HG02623 (cell line): Measurements from ENCODE around the gene PDCD2L.
"Not testable (repeated sequence)": the region's sequence is repeated elsewhere in the genome, so short reads cannot be mapped to it uniquely, and the experiment has no call there.

Experiments
- ATAC-seq: cut with Tn5 transposase; IDR thresholded peaks from one replicate; pipeline ENCODE4 v1.9.1; 2021; ENCODE audit warnings: moderate library complexity; ENCODE audit not compliant: unreplicated experiment

PDCD2L gene

DNA sequence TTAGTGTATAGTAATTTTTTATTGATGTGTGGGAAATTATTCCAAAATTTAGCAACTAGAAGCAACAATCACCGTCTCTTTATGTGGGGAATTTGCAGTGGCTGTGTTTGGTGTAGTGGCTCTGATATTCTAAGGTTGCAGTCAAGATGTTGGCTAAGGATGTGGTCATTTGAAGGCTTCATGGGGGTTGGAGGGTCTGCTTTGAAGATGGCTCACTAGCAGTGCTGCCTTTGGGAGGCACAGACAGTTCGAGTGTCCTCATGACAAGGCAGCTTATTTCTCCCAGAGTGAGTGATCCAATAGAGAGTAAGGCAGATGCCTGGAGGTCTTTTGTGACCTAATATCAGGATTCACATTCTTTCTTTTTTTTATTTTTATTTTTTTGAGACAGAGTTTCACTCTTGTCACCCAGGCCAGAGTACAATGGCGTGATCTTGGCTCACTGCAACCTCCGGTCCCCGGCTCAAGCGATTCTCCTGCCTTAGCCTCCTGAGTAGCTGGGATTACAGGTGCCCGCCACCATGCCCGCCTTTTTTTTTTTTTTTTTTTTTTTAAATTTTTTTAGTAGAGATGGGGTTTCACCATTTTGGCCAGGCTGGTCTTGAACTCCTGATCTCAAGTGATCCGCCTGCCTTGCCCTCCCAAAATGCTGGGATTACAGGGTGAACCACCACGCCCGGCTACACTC is 30.5 kb upstream of the PDCD2L start:
- ATAC-seq = no peak

DNA sequence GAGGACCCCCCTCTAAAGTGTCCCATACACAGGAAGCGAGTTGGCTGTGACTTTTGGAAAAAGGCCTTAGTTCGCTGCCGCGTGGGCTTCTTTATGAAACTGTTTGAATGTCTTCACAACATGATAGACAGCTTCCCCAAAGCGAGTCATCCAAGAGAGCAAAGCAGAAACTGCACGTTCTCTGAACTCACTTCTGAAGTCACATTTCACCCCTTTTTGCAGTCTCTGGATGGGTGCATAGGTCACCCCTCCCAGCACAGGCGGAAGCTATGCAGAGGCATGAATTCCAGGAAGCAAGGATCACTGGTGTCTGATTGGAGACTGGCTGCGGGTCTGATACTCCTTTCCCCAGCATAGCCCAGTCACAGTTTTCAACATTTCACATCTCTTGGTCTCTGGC is 28.6 kb upstream of the PDCD2L start:
- ATAC-seq = no peak

DNA sequence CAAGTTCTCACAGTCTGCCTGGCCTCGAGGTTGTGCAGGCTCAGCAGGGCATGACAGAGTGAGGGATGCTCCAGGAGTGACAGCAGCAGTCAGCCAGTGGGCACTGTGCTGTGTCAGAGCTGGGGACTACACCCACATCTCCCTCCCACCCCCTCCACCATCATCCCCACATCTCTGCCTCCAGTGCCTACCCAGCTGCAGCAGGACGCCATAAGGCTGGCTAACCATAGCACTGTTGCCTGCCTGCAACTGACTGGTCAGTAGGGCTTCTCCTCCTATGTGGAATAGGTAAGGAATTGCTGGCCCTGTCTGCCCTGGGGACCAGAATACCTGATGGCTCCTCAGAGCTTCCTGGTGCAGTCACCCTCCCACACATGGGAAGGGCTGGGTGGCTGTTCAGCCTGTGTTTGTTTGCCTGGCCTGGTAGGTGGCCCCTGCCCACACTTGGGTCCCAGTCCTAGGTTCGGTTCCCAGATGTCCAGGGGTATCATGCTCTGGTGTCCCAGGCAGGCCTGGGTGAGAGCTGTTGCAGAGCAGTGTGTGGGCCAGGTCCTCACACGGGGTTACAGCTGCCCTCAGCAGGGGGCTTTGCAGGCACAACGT is 23.5 kb upstream of the PDCD2L start:
- ATAC-seq = no peak

DNA sequence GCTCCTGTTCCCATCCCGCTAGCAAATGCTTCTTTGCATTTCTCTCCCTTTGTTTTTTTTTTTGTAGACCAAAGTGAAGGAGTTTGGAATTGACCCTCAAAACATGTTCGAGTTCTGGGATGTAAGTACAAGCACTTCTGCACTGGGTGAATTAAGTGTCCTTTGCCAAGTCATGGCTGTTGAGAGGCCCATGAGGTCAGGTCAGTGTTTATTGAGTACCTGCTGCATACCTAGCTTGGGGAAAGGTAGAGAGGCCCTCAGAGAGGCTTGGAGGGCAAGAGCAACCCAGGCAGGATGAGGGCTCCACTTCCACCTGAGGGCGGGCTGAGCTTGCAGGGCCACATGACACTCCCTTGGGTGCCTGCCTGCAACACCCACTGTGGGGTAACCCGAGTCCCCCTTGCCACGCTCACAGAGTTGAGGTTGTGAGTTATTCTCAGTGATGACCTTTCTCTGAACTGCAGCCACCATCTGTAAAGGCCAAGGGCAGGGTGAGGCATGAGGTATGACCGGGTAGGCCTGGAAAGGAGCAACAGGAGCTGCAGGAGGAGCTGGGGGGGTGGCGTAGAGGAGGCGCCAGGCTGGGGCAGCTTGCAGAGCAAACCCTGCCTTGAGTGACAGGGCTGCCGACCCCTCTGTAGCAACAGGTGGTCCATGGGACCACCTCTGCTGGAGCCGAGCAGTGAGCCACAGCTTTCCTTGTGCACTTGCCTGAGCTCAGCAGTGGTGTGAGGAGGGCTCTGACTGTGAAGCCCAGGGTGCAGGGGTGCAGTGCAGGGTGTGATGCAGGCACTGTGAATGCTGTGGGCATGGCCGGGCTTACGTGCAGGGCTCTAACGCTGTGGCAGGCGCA is 22.6 kb upstream of the PDCD2L start:
- no peak for ATAC-seq

DNA sequence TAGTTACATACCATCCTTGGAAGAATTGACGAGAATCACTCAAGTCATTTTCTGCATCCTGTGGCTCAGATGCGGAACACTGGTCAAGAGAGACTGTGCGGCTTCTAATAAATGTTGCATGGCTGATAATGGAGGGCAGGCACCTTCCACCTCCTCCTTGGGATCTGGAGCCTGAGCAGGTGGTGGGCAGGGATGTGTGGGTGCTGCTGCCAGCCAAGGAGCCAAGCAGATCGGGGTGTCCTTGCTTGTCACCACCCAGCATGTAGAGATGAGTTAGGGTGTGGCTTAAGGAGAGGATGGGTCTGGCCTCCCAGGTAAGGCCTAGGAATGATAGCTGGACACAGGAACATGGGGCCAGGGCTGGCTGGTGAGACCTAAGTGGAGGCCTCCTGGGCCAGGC is 21.7 kb upstream of the PDCD2L start:
- no peak for ATAC-seq

DNA sequence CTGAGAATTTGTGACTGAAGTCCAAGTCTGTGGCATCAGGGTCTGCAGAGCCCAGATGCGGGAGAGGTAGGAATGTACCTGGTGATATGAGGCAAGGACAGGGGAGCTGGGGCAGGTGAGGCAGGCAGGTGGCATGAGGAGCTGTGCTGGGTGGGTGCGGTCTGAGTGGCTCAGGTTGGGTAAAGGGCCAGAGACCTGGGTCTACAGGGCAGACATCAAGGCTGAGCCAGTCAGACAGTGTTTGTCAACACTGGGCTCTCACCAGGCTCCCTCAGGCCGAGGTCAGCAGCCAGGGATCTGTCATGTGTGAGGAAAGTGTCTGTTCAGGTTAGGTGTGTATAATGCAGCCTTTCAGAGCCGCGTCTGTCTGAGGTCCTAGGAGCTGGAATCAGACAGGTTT is 20.6 kb upstream of the PDCD2L start:
- ATAC-seq = no peak

DNA sequence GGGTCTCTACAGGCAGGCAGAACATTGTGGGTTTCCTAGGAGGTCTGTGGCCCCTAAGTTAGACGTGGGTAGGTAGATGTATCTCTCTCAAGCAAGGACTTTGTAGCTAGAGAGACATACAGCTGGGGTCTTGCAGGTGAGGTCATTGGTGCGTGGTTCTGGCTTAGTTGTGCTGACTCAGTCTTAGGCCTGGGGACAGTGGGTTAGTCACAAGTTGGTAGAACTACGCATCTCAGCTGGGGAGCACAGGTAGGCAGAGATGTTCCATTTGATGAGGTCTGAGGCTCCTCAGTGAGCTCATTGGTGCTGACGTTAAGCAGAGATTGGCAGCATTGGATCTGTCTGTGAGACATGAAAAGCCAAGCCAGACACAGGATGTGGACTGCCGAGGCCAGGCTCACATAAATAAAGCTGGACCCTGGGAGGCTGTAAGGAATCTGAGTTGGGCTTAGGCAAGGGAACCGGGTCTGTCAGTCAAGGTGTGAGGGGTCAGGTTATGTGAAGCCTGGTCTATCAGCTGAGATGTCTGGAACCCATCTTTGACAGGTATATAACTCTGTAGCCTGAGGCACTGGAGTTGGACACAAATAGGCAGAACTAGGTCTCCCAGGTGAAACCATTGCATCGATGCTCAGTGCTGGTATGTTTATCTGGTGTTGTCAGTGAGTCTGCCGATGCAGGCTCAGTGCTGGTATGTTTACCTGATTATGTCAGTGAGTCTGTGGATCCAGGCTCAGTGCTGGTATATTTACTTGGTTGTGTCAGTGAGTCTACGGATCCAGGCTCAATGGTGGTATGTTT is 17.4 kb upstream of the PDCD2L start:
- ATAC-seq = no peak

DNA sequence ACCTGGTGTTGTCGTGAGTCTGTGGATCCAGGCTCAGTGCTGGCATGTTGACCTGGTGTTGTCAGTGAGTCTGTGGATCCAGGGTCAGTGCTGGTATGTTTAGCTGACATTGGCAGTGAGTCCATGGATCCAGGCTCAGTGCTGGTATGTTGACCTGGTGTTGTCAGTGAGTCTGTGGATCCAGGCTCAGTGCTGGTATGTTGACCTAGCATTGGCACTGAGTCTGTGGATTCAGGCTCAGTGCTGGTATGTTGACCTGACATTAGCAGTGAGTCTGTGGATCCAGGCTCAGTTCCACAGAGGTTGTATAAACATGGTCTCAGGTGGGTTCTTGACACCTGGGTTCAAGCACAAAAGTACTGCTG is 16.8 kb upstream of the PDCD2L start:
- ATAC-seq = no peak

DNA sequence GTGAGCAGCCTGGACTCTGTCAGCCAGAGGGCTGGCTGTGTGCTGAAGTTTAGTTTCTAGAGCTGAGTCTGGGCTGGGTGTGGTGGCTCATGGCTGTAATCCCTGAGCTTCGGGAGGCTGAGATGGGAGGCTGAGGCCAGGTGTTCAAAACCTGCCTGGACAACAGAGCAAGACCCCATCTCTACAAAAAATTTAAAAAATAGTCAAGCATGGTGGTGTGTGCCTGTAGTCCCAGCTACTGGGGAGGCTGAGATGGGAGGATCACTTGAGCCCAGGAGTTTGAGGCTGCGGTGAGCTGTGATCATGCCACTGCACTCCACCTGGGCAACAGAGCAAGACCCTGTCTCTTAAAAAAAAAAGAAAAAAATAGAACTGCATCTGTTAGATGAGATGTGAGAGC is 15.5 kb upstream of the PDCD2L start:
- not testable (repeated sequence) for ATAC-seq

DNA sequence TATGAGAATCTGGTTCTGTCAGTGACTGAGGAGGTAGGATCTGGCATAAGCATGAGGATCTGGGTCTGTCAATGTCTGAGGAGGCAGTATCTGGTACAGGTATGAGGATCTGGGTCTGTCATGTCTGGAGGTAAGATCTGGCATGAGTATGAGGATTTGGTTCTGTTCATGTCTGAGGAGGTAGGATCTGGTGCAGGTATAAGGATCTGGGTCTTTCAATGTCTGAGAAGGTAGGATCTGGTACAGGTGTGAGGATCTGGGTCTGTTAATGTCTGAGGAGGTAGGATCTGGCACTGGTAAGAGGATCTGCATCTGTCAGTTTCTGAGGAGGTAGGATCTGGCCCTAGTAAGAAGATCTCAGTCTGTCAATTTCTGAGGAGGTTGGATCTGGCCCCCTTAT is 12.4 kb upstream of the PDCD2L start:
- ATAC-seq = no peak

DNA sequence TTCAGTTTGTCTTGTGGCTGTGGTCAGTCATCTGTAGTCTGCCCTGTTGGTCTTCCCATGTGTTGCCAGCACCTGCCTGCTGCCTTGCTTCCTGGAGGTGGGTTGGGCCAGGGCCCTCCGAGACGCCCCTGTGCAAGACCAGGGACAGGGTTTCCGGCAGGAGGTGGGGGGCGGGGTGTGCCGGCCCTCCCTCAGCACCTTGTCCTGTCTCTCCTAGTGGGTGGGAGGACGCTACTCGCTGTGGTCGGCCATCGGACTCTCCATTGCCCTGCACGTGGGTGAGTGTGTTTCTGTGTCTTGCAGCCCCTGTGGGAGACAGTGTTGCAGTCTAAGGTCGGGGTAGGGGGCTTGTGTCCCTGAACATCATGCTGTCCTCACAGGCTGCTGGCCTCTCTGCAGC is 11.2 kb upstream of the PDCD2L start:
- ATAC-seq = no peak

DNA sequence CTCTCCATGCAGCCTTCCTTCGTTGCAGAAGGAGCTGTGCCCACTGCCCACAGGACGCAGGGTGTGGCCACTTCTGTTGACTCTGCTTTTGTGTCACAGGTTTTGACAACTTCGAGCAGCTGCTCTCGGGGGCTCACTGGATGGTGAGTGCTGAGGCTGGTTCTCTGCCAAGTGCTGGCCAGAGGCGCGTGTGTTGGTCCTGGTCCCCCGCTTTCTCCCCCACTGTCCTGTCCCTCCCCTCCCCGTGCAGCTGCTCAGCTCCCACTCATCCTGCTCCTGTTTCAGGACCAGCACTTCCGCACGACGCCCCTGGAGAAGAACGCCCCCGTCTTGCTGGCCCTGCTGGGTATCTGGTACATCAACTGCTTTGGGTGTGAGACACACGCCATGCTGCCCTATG is 10.6 kb upstream of the PDCD2L start:
- no peak for ATAC-seq

DNA sequence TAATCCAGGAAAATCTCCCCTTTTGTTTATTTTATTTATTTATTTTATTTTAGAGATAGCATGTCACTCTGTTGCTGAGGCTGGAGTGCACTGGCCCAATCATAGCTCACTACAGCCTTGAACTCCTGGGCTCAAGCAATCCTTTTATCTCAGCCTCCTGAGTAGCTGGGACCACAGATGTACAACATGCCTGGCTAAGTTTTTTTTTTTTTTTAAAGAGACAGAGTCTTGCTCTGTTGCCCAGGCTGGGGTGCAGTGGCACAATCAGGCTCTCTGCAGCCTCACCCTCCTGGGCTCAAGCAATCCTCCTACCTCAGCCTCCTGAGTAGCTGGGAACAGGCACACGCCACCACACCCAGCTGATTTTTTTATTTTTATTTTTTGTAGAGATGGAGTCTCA is 6.3 kb upstream of the PDCD2L start:
- no peak for ATAC-seq

DNA sequence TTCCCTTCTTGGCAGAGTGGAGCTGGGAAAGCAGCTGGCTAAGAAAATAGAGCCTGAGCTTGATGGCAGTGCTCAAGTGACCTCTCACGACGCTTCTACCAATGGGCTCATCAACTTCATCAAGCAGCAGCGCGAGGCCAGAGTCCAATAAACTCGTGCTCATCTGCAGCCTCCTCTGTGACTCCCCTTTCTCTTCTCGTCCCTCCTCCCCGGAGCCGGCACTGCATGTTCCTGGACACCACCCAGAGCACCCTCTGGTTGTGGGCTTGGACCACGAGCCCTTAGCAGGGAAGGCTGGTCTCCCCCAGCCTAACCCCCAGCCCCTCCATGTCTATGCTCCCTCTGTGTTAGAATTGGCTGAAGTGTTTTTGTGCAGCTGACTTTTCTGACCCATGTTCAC is 4.3 kb upstream of the PDCD2L start:
- ATAC-seq = no peak

DNA sequence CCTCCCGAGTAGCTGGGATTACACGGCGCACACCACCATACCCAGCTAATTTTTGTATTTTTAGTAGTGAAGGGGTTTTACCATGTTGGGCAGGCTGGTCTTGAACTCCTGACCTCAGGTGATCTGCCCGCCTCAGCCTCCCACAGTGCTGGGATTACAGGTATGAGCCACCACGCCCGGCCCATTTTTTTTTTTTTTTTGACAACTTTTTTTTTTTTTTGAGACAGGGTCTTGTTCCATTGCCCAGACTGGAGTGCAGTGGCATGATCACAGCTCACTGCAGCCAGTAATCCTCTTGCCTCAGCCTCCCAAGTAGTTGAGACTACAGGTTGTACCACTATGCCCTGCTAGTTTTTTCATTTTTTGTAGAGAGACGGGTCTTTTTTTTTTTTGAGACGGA is 3.4 kb upstream of the PDCD2L start:
- not testable (repeated sequence) for ATAC-seq

DNA sequence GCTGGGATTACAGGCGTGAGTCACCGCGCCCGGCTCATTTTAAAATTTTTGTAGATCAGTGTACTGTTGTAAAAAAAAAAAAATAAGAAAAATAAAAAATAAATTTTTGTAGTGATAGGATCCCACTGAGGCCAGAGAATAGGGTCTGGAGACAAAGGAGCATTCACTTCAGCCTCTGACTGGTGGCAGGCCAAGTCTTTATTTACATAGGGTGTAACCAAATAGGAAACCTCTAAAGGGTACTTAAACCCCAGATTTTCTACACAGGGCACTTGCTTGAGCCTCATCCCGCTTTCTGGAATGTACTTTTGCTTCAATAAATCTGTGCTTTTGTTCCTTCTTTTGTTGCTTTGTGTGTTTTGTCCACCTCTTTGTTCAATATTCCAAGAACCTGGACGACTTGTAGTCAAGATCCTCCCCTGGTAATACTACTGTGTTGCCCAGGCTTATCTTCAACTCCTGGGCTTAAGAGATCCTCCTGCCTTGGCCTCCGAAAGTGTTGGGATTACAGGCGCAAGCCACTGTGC is 2.1 kb upstream of the PDCD2L start:
- no peak for ATAC-seq

DNA sequence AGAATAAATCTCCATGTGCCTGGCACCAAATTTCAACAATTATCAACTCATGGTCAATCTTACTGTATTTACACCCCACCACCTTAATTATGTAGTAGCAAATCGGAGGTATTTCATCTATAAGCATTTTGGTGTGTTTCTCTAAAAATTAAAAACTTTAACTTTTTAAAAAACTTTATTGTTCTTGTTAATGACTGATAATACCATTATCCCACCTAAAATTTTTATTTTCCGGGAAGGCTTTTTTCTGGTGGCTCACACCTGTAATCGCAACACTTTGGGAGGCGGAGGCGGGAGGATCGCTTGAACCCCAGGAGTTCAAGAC is 453 bp upstream of the PDCD2L start:
- ATAC-seq = no peak

DNA sequence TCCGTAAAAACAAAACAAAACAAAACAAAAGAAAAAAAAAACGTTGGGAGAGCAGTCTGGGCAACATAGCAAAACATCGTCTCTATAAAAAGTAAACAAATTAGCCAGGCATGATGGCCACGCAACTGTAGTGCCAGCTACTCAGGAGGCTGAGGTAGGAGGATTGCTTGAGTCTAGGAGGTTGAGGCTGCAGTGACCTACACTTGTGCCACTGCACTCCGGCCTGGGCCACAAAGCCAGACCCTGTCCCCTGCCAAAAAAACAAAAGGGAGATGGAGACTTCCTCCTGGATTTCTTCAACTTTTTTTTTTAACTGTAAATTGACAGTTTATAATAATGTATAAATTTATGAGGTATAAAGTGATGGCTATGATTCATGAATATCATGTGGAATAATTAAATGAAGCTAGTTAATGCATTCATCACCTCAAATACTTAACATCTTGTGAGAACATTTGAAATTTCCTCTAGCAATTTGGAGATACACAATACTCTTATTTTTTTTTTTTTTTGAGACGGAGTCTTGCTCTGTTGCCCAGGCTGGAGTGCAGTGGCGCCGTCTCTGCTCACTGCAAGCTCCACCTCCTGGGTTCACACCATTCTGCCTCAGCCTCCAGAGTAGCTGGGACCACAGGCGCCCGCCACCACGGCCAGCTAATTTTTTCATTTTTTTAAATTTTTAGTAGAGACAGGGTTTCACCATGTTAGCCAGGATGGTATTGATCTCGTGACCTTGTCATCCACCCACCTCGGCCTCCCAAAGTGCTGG is 1.9 kb downstream of the PDCD2L start:
- ATAC-seq = no peak

DNA sequence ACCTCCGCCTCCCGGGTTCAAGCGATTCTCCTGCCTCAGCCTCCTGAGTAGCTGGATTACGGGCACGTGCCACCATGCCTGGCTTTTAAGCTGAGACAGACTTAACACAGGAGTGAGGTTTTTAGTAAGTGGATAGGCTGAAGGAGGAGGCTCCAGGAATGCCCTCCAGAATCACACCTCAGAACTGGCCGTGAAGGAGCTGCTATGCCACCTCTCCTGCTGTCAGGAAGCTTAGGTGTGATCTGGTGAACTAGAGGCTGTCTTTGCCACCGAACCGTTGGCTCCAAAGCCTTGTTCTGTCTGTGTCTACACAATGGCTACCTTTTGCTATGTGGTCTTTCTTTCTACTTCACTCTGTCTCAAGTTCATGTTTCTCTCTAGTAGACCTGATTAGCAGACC is 4.2 kb downstream of the PDCD2L start:
- ATAC-seq = no peak
